Ectodermal cell (in vitro differentiated cells): Measurements from ENCODE around the gene PSMD13.
A peak's percentile ranks its signal among the peaks of the same experiment; 100 is the strongest.
"Not testable (repeated sequence)": the region's sequence is repeated elsewhere in the genome, so short reads cannot be mapped to it uniquely, and the experiment has no call there.

Experiments
- H3K27ac ChIP-seq: 2 replicates; pipeline ENCODE4 v1.7.0; 2013; ENCODE audit warnings: mild to moderate bottlenecking, low read depth, low read length; ENCODE audit not compliant: insufficient read depth, poor library complexity, severe bottlenecking
- H3K27me3 ChIP-seq: 2 replicates; pipeline ENCODE4 v1.7.0; 2013; ENCODE audit warnings: mild to moderate bottlenecking, low read length; ENCODE audit not compliant: insufficient read depth, control insufficient read depth, poor library complexity, severe bottlenecking
- H3K36me3 ChIP-seq: one replicate; pipeline ENCODE4 v1.7.0; 2013; ENCODE audit warnings: low read length; ENCODE audit not compliant: control insufficient read depth, insufficient read depth
- H3K4me1 ChIP-seq: one replicate; pipeline ENCODE4 v1.7.0; 2013; ENCODE audit warnings: low read length; ENCODE audit not compliant: control insufficient read depth, insufficient read depth
- H3K4me3 ChIP-seq: 2 replicates; pipeline ENCODE4 v1.7.0; 2013; ENCODE audit warnings: low read depth, low read length, control low read depth; ENCODE audit not compliant: insufficient read depth
- H3K9me3 ChIP-seq: 2 replicates; pipeline ENCODE4 v1.7.0; 2013; ENCODE audit warnings: mild to moderate bottlenecking, low read length, moderate library complexity; ENCODE audit not compliant: control insufficient read depth
- WGBS, 2 experiments: methylation state at CpG; one replicate each; pipeline ENCODE4 v1.1.7; 2013; ENCODE audit warnings: missing lambda C conversion rate in 2 of 2; 5-methylcytosine and 5-hydroxymethylcytosine counted together

PSMD13 gene

DNA sequence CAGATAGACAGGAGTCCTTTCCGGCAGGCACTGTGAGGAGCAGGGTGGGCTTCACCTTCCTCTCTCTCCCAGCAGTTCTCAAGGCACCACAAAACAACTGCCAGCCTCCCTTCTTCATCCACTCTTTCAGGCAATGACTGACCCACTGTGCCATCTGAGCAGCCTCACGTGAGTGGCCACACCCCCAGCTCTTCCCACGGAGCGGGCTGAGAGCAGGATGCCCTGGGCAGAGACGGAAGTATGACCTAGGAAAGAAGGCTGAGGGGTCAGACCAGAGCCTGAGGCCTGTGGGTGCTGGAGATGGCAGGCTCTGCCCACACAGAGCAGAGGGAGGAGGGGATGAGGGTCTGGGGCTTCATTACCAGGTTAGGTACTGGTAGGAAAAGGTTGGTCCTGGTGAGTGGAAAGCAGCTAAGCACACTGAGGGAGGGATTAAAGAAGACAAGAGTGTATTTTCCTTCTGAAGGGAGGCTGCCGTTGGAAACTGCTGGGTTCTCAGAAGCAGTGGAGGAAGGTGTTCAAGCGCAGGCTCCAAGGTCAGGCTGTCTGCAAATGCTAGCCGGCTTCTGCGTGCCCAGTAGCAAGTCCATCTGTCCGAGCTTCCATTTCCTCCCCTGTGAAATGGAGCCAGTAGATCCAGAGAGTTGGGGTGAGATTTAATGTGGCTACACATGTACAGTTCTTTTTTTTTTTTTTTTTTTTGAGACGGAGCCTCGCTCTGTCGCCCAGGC lies 46.0 kb downstream of the PSMD13 start:
- H3K4me1 ChIP-seq, result no peaks in the 10 kb centered on the region
- no peak overlapping the region for H3K4me3 ChIP-seq
- no peaks in the 10 kb centered on the region for H3K36me3 ChIP-seq
- no peak overlapping the region for H3K27ac ChIP-seq
- H3K9me3 ChIP-seq, result no peaks in the 10 kb centered on the region
- H3K27me3 ChIP-seq, result peaks cover 70% of the 10 kb centered on the region
- WGBS, 2 experiments, result 86 to 87% methylated on average over 11 to 12 of the region's 13 CpGs

DNA sequence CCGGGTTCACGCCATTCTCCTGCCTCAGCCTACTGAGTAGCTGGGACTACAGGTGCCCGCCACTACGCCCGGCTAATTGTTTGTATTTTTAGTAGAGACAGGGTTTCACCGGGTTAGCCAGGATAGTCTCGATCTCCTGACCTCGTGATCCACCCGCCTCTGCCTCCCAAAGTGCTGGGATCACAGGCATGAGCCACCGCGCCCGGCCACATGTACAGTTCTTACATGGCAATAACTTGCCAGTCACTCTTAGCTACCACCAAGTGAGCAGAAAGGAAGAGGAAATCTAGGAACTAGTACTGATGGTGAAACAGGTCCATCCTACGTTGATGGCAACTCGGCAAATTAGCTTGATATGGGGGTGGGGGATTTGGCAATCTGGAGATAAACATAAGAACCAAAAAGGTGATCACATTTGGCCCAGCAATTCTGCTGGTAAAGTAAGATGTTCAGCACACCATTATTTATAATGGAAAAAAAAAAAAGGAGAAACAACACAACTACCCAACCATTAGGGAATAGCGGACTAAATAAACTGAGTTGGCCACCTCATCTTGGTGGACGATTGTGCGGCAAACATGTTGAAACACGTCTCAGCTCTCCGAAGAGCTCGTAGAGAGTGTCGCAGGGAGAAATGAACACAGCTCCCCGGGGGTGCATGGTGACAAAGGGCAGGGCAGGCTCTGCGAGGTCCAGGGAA lies 46.8 kb downstream of the PSMD13 start:
- WGBS, 2 experiments, result 91% methylated on average over 23 of the region's 23 CpGs
- H3K27me3 ChIP-seq, result peaks cover 70% of the 10 kb centered on the region
- H3K36me3 ChIP-seq, result no peaks in the 10 kb centered on the region
- no peak overlapping the region for H3K4me3 ChIP-seq
- H3K27ac ChIP-seq, result no peak overlapping the region
- no peaks in the 10 kb centered on the region for H3K9me3 ChIP-seq
- H3K4me1 ChIP-seq, result no peaks in the 10 kb centered on the region

DNA sequence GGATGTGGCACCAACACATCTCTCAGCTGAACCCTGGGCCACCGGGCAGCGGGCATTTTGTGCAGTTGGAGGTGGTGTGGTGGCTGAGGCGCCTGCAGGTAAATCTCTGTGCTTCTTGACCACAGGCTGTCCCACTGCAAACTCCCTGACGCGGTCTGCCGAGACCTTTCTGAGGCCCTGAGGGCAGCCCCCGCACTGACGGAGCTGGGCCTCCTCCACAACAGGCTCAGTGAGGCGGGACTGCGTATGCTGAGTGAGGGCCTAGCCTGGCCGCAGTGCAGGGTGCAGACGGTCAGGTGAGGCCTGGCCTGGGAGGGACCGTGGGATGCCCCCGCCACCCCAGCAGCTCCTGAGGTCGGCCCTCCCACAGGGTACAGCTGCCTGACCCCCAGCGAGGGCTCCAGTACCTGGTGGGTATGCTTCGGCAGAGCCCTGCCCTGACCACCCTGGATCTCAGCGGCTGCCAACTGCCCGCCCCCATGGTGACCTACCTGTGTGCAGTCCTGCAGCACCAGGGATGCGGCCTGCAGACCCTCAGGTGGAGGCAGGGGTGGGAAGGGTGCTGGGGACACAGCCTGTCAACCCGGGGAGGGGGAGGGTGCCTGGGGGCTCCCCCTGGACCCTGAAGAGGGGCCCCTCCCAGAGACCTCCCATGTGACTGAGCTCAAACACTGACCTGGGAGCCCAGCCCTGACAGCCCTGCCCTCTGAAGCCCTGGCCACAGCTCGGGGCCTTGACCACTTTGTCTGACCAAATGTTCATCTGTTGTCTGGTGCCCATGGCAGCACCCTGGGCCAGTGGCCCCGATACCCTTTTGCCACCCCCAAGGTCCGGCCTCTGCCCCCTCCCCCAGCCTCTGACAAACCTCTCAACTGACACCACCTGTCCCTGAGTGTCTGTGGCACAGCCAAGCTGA lies 47.6 kb downstream of the PSMD13 start:
- 88 to 90% methylated on average over 24 of the region's 24 CpGs for WGBS, 2 experiments
- H3K9me3 ChIP-seq, result no peaks in the 10 kb centered on the region
- peaks cover 66% of the 10 kb centered on the region for H3K27me3 ChIP-seq

DNA sequence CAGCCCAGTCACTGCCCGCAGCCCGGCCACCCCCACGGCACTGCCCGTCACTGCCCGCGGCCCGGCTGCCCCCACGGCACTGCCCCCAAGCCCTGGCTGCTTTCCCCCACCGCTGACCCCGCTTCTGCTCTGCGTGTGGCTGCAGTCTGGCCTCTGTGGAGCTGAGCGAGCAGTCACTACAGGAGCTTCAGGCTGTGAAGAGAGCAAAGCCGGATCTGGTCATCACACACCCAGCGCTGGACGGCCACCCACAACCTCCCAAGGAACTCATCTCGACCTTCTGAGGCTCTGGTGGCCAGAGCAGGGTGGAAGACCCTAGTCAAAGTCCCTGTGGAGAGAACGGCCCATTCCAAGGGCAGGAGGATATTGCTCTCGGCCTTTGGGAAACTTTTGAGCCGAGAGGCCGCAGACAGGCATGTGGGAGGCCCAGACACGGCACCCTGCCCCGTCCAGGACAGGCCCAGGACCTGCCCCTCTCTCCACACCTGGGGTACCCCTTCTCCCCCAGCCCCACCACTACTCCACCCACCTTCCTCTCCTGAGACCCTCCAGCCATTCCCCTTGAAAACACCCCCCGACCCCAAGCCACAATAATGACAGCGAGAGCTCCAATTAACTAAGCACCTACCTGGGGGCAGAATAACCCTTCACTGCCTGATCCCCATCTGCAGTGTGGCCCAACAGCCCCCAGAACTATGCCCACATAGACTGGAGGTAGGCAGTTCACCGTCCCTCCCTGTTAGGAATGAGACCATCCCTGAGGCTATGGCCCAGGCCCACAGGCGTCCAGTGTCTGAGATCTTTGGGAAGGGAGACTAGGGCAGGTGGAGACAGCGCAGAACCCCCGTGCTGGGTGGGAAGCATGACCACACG lies 48.5 kb downstream of the PSMD13 start:
- H3K27me3 ChIP-seq, result peaks cover 61% of the 10 kb centered on the region
- H3K27ac ChIP-seq, result no peak overlapping the region
- WGBS, 2 experiments, result 88 to 89% methylated on average over 29 of the region's 29 CpGs

More for the DNA sequence above, 47.6 kb downstream of the PSMD13 start:
- H3K36me3 ChIP-seq, result no peaks in the 10 kb centered on the region
- no peak overlapping the region for H3K4me3 ChIP-seq
- no peaks in the 10 kb centered on the region for H3K4me1 ChIP-seq
- H3K27ac ChIP-seq, result no peak overlapping the region

DNA sequence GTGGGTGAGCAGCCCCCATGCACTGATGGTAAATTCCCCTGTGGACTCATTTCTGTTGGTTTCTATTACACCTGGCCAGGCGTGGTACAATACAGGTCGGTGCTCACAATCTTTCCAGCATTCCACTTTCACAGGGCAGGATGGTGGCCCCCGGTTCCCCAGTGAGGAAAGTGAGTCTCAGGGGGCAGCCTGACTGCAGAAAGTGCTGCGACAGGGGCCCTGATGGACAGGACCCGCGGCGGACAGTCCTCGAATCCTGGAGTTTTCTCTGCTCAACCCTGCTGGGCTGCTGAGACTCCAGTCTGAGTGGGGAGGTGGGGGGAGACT lies 49.1 kb downstream of the PSMD13 start:
- Histone ChIP-seq H3K27me3 (peaks cover 55% of the 10 kb centered on the region), H3K9me3 (no peaks in the 10 kb centered on the region), H3K4me3 (no peak overlapping the region), H3K4me1 (no peaks in the 10 kb centered on the region), H3K27ac (no peak overlapping the region), H3K36me3 (no peaks in the 10 kb centered on the region)
- 93 to 95% methylated on average over 8 of the region's 8 CpGs for WGBS, 2 experiments

More for the DNA sequence above, 48.5 kb downstream of the PSMD13 start:
- Histone ChIP-seq H3K36me3 (no peaks in the 10 kb centered on the region), H3K4me1 (no peaks in the 10 kb centered on the region), H3K9me3 (no peaks in the 10 kb centered on the region), H3K4me3 (no peak overlapping the region)

DNA sequence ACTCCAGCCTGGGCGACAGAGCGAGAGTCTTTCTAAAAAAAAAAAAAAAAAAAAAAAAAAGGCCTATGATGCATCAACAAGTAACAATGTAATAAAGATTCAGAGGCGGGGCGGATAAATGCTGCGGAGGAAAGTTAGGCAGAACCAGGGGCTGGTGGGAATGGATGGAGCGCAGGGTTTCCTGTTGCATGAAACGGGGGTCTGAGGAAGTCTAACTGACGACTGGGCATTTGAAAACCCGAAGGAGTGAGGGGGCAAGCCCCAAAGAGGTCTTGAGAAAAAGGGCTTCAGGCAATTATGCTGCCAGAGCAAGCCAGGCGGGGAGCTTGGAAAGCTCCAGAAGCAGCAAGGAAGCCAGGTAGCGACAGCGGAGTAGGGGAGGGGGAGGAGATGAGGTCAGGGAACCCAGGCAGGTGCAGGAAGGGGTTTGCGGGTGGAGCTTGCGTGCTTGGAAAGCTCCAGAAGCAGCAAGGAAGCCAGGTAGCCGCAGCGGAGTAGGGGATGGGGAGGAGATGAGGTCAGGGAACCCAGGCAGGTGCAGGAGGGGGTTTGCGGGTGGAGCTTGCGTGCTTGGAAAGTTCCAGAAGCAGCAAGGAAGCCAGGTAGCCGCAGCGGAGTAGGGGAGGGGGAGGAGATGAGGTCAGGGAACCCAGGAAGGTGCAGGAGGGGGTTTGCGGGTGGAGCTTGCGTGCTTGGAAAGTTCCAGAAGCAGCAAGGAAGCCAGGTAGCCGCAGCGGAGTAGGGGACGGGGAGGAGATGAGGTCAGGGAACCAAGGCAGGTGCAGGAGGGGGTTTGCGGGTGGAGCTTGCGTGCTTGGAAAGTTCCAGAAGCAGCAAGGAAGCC lies 50.4 kb downstream of the PSMD13 start:
- not testable (repeated sequence) for H3K27ac ChIP-seq, H3K4me3 ChIP-seq, H3K9me3 ChIP-seq, H3K36me3 ChIP-seq, H3K4me1 ChIP-seq
- H3K27me3 ChIP-seq, result peaks cover 42% of the 10 kb centered on the region
- 93% methylated on average over 25 of the region's 27 CpGs for WGBS, 2 experiments

DNA sequence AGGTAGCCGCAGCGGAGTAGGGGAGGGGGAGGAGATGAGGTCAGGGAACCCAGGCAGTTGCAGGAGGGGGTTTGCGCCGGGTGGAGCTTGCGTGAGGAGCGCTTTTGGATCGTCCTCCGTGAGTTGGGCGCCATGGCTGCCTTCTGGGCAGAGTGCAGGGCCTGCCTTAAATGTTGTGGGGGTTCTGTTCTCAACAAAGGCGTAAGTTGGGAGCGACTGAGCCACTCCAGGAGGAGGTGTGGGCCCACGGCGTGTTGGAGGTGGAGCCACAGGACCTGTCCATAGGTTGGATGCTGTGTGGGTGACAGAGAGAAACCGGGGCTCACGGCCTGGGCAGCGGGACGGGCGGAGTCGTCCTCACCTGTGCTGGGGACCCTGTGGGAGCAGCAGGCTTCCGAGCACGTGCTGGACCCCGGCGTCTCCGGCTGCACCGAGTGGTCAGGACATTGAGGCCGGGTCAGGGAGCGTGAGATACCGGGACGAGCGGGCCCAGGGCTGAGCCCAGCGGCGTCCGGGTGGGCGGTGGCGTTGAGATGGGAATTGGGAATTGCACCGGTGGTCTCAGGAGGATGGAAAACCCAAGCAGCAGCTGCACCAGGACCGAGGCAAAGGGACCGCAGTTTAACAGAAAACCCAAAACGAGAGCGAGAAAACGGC lies 51.2 kb downstream of the PSMD13 start:
- H3K4me1 ChIP-seq, result no peaks in the 10 kb centered on the region
- H3K4me3 ChIP-seq, result peak overlapping the region; percentile 43
- no peak overlapping the region for H3K27ac ChIP-seq
- H3K27me3 ChIP-seq, result peaks cover 34% of the 10 kb centered on the region
- 40 to 44% methylated on average over 41 of the region's 41 CpGs for WGBS, 2 experiments
- no peaks in the 10 kb centered on the region for H3K9me3 ChIP-seq
- H3K36me3 ChIP-seq, result no peaks in the 10 kb centered on the region

DNA sequence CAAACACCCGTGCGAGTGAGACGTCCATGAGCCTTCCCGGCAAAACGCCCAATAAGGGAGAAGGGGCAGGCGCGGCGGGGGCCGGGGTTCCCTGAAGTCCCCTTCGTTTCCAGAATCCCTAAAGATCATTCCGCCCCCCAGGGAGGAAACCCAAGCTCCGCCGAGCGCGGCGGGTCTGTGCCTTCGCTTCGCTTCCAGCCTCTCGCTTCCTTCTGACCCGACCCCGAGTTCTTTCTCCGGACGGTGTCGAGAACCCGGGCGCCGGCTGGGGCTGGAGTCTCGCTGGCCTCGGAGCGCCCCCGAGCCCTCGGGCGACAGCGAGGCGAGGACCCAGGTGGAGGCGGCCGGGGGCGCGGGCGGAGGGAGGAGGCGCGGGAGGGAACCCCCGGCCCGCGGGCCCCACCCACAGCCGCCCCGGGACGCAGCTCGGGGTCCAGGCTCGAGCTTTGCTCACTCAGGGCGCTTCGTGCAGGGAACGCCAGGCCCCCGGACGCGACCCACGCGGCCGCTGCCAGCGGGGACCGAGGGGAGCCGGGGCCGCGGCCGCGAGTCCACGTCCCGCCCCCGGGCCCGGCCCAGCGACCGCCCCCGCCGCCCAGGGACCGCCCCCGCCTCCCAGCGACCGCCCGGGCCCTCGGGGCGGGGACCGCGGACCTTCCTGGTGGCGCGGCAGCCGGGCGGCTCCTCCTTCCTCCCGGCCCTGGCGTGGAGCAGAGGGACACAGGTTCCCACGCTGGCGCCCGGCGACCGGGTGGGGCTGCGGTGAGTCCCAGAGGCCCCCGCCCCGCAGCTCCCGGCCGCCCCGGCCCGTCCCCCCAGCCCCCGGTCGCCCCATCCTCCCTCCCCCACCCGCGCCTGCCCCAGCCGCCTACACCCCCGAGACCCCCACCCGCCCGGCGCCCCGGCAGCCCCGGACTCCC lies 52.0 kb downstream of the PSMD13 start, which contains the start of gene PGGHG:
Gene PGGHG, plus strand, starts transcription at position 649 of the 920 bp plus-strand sequence. CDS start 691 bp downstream, outside the sequence.
- Histone ChIP-seq H3K36me3 (no peaks in the 10 kb centered on the region), H3K27ac (no peak within 1 kb of the TSS)

More for the DNA sequence above, 52.0 kb downstream of the PSMD13 start, which contains the start of gene PGGHG:
- no peaks in the 10 kb centered on the region for H3K9me3 ChIP-seq
- peak within 1 kb of the TSS; percentile 43 for H3K4me3 ChIP-seq
- peaks cover 32% of the 10 kb centered on the region for H3K27me3 ChIP-seq
- no peaks in the 10 kb centered on the region for H3K4me1 ChIP-seq
- 1% methylated on average over 99 to 100 of the region's 112 CpGs for WGBS, 2 experiments
